HT1080 (cell line): ENCODE data around the gene MTERF4. TPM values are rescaled to one million over a fixed set of nuclear protein-coding genes. Genes with fewer than 3 reads are reported as not detected.

Source experiments
- DNase-seq: peaks from one replicate; pipeline ENCODE4 v3.0.0-alpha.2; 2015; ENCODE audit warnings: low read depth
- total RNA-seq: library from RNA; depleted of rRNA; stranded (reverse); fragments of >200 nt; shearing (Covaris generic); gene quantifications from 2 replicates; pipeline ENCODE4 v1.2.3, GENCODE V29; 2014

Gene MTERF4
- total RNA-seq, 1 experiment from 2014 or later: 43.0 TPM

- no peak for DNase-seq
Observed at GRCh38 chr2:241088791-241089732, 13.0 kb downstream of the MTERF4 start.

- DNase-seq: no peak
Observed at GRCh38 chr2:241088376-241088775, 13.7 kb downstream of the MTERF4 start.

- DNase-seq: no peak
Observed at GRCh38 chr2:241087420-241088268, 14.4 kb downstream of the MTERF4 start.

GRCh38 chr2:241084856-241085444, 17.1 kb downstream of the MTERF4 start:
- no peak for DNase-seq

- DNase-seq: no peak
Observed at GRCh38 chr2:241083091-241083415, 19.0 kb downstream of the MTERF4 start.

GRCh38 chr2:241082341-241083090, 19.6 kb downstream of the MTERF4 start:
- no peak for DNase-seq

GRCh38 chr2:241081643-241082340, 20.3 kb downstream of the MTERF4 start:
- no peak for DNase-seq

GRCh38 chr2:241081190-241081642, 20.9 kb downstream of the MTERF4 start:
- no peak for DNase-seq

GRCh38 chr2:241080405-241081189, 21.5 kb downstream of the MTERF4 start:
- no peak for DNase-seq

- DNase-seq: no peak
Observed at GRCh38 chr2:241074901-241075540, 27.1 kb downstream of the MTERF4 start.

GRCh38 chr2:241074065-241074818, 27.8 kb downstream of the MTERF4 start:
- DNase-seq: no peak

GRCh38 chr2:241073166-241074064, 28.7 kb downstream of the MTERF4 start:
- no peak for DNase-seq

- DNase-seq: no peak
Observed at GRCh38 chr2:241072553-241073165, 29.4 kb downstream of the MTERF4 start.

GRCh38 chr2:241072151-241072550, 29.9 kb downstream of the MTERF4 start:
- no peak for DNase-seq

- DNase-seq: no peak
Observed at GRCh38 chr2:241071677-241072111, 30.4 kb downstream of the MTERF4 start.

- DNase-seq: no peak
Observed at GRCh38 chr2:241070811-241071676, 31.0 kb downstream of the MTERF4 start.
